ENCODE data around the gene HSDL2.
"Not testable (repeated sequence)": the region's sequence is repeated elsewhere in the genome, so short reads cannot be mapped to it uniquely, and the experiment has no call there.

The HSDL2 gene

GRCh38 chr9:112501287-112501686 lies 121.4 kb downstream of the HSDL2 start:
- DNase-seq (ENCODE audit: low spot score), result no peak

- no peak for DNase-seq (ENCODE audit: low spot score)
These were observed 122.5 kb downstream of the HSDL2 start for GRCh38 chr9:112502175-112502946.

GRCh38 chr9:112503170-112503569 lies 123.3 kb downstream of the HSDL2 start:
- DNase-seq (ENCODE audit: low spot score), result no peak

- DNase-seq (ENCODE audit: low spot score), result no peak
These were observed 125.2 kb downstream of the HSDL2 start for GRCh38 chr9:112505086-112505485.

GRCh38 chr9:112505607-112506006 lies 125.7 kb downstream of the HSDL2 start:
- no peak for DNase-seq (ENCODE audit: low spot score)

GRCh38 chr9:112506571-112506970 lies 126.7 kb downstream of the HSDL2 start:
- no peak for DNase-seq (ENCODE audit: low spot score)

GRCh38 chr9:112507001-112507680 lies 127.2 kb downstream of the HSDL2 start:
- DNase-seq (ENCODE audit: low spot score), result no peak

GRCh38 chr9:112508377-112508776 lies 128.5 kb downstream of the HSDL2 start:
- DNase-seq (ENCODE audit: low spot score), result no peak

- not testable (repeated sequence) for DNase-seq (ENCODE audit: low spot score)
These were observed 132.5 kb downstream of the HSDL2 start for GRCh38 chr9:112512377-112512776.

- no peak for DNase-seq (ENCODE audit: low spot score)
These were observed 136.9 kb downstream of the HSDL2 start for GRCh38 chr9:112516769-112517168.

- no peak for DNase-seq (ENCODE audit: low spot score)
These were observed 140.2 kb downstream of the HSDL2 start for GRCh38 chr9:112520069-112520468.

GRCh38 chr9:112520656-112521055 lies 140.7 kb downstream of the HSDL2 start:
- DNase-seq (ENCODE audit: low spot score), result no peak
